ENCODE data around the gene ANKAR.
"Not testable (repeated sequence)": the region's sequence is repeated elsewhere in the genome, so short reads cannot be mapped to it uniquely, and the experiment has no call there.

Gene ANKAR

GRCh38 chr2:189709501-189710221 is 35.2 kb downstream of the ANKAR start:
- FAIRE-seq (no peak), DNase-seq (ENCODE audit: low spot score) (no peak)

- not testable (repeated sequence) for FAIRE-seq; DNase-seq (ENCODE audit: low spot score)
These were observed 43.1 kb downstream of the ANKAR start for GRCh38 chr2:189717593-189717992.

GRCh38 chr2:189719571-189719970 is 45.1 kb downstream of the ANKAR start:
- no peak for FAIRE-seq
- no peak for DNase-seq (ENCODE audit: low spot score)

DNA sequence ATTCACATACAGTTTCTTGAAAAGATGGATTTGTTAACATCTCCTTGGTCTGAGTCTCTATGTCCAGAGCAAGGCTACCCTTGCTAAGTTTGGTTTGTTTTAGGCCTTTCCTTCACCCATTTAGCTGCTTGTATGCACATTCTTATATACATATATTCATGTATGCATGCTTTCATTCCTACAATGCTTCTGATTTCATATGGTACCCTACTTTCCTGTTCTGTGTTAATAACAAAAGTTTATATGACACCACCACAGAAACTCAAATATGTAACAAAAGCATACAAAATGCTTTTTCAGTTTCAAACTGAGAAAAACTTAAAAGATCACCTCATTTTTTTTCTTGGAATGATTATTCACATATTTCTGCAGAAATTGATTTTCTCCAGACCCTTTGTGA is 48.7 kb downstream of the ANKAR start:
- DNase-seq (ENCODE audit: low spot score) (no peak), FAIRE-seq (no peak)

Measured in RCC 7860 (cell line).